CD1c-positive myeloid dendritic cell (primary cell): ENCODE results near the gene ZNF280C.
"Not testable (repeated sequence)": the region's sequence is repeated elsewhere in the genome, so short reads cannot be mapped to it uniquely, and the experiment has no call there.

ENCODE experiments used
- DNase-seq: peaks from one replicate; pipeline ENCODE4 v3.0.0-alpha.2; 2016; ENCODE audit errors: extremely low spot score

ZNF280C gene

DNA sequence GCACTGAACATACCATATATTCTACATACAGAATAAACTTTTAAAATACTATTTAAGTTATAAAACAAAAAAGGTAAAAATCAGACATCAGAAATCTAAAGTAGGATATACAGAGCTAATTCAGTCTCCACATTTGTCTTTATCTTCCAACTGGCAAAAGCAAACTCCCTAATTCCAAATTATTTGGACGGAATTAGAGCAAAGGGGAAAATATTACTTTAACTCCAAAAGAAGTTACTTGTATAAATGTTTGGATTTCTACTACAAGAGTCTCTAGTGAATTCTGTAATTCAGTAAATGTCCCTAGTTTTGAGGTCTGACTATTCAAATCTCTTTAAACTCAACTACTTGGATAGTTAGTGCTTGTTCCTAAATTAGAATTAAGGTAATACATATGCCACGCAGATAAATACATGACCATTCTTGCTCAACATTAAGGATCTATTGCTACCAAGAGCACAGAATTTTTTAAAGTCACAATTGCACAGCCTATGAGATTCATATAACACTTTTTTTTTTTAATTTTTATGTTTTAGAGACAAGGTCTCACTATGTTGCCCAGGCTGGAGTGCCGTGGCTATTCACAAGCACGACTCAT, 7.3 kb downstream of the ZNF280C start:
- DNase-seq: no peak

DNA sequence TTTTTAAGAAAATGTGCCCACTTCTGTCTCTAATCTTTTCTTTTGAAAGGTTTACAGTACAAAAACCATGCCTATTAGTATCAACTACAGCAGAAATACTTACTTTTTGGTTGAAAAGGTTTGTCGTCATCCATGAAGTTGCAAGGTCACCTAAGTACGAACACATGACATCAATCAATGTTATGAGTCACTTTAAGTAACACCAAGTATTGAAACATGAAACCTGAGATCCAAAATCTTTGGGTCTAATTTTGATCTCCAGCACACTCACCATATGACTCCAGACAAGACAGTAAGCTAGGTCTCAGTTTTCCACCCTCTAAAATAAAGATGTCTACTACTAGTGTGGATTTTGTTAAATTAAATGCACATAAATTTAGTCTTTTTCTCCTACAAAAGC, 8.4 kb downstream of the ZNF280C start:
- no peak for DNase-seq

DNA sequence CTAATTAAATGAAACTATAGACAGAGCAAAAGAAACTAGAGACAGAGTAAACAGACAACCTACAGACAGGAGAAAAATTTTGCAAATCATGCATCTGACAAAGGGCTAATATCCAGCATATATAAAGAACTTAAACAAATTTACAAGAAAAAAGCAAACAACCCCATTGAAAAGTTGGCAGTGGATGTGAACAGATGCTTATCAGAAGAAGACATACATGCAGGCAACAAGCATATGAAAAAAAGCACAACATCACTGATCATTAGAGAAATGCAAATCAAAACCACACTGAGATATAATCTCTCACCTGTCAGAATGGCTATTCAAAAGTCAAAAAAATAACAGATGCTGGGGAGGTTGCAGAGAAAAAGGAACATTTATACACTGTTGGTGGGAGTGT, 14.8 kb downstream of the ZNF280C start:
- DNase-seq: no peak

DNA sequence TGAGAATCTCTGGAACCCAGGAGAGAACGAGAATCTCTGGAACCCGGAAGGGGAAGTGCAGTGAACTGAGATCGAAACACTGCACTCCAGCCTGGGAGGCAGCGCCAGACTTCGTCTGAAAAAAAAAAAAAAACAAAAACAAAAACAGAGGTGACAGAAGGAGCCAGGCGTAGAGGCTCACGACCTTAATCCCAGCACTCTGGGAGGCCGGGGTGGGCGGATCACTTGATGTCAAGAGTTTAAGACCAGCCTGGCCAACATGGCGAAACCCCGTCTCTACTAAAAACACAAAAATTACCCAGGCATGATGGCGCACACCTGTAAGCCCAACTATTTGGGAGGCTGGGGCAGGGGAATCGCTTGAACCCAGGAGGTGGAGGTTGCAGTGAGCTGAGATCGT, 17.0 kb downstream of the ZNF280C start:
- no peak for DNase-seq

DNA sequence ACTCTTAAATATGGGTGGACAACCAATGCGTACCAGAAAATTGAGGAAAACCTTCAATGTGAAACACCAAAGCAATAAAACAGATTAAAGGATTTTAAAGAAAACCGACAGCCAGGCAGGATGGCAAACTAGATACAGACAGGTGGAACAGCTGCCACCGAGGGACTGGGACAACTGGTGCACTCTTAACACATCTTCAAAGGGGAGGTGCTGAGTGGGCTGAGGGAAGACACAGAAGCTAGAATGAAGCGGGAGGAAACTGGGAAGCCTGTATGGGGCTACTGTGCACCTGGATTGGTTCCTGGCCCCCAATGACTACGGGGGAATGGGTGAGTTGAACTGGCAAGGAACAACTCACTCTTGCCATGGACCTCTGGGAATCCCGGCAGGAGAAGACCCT, 20.7 kb downstream of the ZNF280C start:
- no peak for DNase-seq

DNA sequence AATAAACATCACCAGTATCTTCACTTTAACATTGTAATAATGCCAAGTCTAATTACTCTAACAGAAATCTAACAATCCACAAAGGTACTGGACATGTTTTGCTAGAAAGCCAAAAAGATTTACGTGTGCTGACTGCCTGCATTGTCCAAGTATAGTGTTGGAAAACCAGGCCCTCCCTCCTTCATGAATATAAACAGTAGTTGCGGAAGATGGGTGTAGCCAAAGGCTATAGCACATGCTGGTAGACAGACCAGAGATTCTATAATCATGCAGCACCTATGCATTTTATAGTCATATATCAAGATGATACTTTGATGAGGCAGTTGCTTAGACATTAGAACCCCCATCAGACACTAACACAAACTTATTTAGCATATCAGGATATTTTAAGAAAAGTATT, 22.6 kb downstream of the ZNF280C start:
- no peak for DNase-seq

DNA sequence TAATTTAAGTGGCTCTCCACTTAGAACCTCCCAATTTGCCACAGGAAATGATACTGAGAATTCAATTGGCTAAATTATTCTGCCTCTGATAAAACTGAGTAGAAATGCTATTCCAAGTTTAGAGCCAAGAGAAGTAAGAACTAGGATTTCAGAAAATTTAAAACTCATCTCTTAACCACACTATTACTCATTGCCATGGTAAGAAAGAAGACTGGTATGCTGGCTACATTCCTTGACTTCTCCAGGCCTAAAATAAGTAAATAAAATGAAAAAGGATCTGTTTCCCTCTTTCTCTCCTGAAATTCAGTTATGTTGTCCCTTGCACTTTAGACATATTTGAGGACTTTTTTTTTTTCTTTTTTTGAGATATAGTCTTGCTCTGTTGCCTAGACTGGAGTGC, 23.3 kb downstream of the ZNF280C start:
- no peak for DNase-seq

DNA sequence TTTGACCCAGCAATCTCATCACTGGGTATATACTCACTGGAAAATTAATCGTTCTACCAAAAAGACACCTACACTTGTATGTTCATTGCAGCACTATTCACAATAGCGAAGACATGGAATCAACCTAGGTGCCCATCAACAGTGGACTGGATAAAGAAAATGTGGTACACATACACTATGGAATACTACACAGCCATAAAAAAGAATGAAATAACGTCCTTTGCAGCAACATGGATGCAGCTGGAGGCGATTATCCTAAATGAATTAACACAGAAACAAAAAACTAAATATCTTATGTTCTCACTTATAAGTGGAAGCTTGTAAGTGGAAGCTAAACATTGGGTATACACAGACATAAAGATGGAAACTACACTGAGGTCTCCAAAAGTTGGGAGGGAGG, 37.5 kb downstream of the ZNF280C start:
- not testable (repeated sequence) for DNase-seq

DNA sequence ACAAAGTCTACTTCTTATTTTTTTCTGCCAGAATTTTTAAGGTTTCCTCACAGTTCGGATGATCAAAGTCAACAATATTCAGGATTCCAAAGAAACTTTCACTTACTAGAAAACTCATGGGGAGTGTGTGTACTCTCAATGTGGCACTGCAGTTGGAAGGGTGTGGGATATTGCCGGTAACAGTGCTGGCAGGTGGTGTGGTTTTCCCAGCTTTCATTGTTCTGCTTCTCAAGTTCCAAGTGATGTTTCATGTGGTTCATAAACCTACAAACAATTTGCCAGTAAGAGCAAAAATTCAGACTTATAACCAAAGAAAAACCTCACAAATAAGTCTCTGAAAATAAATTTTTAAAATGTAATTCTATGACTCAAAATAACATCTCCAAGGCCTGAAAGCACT, 39.8 kb downstream of the ZNF280C start:
- no peak for DNase-seq

DNA sequence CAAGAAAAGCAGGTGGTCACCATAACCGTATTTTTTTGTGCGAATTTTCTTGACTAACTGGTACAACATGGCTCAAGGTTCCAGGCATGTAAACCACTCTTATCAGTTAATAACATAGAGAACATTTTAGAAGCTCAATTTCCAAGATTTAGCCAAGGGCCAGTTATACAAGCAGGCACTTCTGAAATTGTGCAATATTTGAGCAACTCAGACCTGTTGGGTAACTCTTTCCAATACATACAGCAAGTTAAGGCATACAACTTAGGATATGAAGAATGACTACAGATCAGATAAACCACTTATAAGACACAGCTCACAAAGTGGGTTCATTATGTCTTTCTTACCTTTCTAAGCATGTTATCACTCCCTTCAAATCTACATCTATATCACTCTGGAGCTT, 43.9 kb downstream of the ZNF280C start:
- no peak for DNase-seq

DNA sequence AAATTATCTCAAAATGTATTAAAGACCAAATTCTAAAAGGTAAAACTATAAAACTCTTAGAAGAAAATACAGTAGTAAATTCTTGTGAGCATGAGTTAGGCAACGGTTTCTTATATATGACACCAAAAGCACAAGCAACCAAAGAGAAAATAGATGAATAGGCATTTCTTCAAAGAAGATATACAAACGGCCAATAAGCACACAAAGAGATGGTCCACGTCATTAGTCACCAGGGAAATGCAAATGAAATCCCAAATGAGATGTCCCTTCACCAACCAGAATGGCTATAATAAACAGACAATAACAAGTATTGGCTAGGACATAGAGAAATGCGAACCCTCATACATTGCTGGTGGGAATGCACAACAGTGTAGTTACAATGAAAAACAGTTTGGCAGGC, 52.4 kb downstream of the ZNF280C start:
- no peak for DNase-seq

DNA sequence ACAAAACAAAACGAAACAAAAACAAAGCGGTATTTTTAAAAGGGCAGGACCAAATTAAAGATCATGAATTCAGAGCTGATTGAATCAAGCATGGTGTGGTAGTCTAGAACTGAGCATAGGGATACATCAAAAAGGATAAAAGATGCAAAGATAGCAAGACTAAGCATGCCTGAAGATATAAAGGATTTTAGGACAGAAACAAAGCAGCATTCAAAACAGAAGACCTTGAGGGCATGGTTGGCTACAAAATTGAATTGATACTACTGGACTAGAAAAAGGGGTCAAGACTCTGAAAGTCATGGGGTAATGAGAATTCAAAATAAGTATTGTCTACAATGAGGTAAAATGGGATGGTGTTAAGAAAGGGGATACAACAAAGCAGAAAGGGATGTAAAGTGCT, 55.3 kb downstream of the ZNF280C start:
- DNase-seq: no peak

DNA sequence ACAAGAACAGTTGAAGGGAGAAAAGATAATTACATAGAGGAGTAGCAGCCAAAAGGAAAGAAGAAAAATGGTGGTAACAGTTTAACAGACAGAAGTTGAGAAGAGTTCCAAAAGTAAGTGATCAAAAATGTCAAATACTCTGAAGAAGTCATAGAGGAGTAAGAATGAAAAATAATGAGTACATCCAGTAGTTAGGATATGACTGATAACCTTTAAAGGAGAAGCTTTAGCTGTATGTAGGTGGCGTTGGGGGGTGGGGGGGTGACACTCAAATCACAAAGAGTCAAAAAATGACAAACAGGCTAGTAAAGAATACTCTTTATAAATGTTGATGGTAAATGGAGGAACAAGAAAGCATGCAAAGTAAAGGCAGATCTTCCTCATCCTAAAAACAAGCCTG, 56.3 kb downstream of the ZNF280C start:
- DNase-seq: no peak

DNA sequence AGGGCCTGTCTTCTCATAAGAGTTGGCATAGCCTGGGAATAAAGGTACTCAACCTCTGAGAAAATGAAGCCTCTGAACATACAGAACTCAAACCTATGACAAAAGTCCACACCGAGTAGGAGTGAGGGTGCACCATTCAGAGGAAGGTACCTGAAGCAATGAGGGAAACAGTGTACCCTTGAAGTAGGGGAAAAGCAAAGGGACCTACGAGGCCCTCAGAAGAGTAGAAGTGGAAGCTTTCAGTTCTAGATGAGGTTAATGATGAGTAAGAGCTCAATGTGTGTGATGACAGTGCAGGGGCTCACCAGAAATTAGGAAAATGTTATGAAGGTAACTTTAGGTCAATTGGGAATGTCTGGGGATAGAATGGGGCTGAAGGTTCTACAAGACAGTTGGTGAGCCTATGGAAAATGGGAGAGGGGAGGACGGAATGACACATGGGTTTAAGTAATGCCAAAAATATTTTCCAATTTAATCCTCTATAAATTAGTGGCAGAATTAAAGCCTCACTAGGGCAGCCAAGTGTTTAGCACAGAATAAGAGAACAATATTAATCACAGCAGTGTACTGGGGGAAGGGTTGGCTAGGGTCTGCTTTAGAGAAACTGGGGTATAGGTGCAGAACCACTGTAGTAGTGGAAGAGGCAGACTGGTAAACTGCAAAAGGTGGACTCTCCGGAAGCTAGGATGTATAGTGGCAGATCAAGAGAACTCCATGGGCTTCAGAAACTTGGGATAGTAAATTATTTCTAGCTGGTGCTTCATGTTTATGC, 57.1 kb downstream of the ZNF280C start:
- DNase-seq: no peak

DNA sequence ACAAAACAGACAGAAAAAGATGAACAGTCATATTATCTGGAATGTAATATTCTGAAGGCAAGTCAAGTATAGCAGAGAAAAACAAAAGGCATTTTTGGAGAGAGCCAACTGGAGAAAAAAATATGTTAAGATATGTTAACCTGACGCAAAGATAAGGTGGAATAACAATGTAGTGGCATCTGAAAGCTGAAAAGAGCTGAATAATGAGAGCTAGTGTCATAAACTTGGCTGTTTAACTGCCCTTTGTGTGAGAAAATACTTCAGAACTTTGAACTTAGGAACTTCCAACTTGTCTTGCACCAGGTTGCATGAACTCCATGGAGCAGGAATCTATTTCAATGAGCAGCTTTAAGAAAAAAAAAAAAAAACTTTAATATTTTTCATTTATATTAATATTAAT, 64.1 kb downstream of the ZNF280C start:
- no peak for DNase-seq

DNA sequence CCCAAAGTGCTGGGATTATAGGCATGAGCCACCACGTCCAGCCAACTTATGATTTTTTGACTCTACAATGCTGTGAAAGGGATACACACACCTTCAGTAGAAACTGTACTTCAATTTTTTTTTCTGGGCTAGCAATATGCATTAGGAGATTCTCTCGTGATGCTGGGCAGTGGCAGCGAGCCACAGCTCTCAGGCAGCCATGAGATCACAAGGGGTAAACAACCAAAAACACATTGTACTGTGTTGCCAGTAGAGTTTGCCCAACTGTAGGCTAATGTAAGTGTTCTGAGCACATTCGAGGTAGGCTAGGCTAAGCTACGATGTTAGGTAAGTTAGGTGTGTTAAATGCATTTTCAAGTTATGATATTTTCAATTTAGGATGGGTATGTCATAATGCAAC, 71.2 kb downstream of the ZNF280C start:
- DNase-seq: no peak

DNA sequence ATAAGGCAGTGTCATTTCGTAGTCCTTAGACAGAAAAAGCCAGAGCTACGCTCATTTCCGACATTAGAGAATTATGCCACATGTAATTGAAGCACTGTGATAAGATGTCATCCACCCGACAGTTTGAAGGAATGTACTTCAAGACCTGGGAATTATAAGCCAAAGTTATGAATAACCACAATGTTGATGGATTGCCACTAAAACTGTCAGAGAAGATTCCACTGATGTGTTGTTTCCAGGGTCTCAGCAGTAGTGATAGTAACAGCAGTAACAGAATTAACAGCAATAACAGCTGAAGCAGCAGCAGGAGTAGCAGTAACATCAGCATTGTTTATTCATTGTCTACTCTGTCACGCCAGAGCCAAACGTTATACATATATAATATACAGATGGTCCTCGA, 72.2 kb downstream of the ZNF280C start:
- no peak for DNase-seq

DNA sequence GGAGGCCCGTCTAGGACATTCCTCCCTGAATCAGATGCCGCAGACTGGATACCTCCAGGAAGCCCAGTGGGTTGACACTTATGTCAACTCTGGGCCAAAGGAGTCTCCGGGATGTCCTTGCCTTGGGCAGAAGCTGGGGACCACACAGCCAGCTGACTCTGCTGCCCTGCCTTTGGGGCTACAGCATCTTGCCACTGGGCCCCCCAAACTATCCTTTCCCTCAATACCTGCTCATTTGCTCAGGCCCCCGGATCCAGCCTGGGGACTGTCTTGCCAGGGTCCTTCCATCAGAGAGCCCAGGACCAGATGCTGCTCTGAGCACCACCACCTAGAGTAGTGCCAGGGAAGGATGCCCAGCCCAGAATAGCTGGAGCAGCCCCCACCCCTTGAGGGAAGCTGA, 77.9 kb downstream of the ZNF280C start:
- DNase-seq: no peak

DNA sequence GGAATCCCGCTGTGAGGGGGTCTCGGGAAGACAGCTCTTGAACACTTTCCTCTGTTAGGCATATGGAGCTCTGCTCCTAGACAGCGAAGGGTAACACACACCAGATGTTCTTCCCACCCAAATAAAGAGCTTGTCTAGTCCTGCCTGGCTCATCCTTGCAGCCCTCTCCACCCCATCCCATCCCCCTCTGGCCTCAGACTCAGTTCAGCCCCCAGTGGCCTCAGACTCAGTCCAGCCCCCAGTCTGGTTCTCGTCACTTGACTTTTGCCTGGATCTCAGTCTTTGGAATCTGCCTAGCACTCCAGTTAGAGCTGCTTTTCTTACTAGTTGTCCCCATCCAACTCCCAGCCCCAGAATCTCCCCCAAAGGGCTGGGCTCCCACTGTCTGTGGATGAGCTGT, 82.0 kb downstream of the ZNF280C start:
- DNase-seq: no peak

DNA sequence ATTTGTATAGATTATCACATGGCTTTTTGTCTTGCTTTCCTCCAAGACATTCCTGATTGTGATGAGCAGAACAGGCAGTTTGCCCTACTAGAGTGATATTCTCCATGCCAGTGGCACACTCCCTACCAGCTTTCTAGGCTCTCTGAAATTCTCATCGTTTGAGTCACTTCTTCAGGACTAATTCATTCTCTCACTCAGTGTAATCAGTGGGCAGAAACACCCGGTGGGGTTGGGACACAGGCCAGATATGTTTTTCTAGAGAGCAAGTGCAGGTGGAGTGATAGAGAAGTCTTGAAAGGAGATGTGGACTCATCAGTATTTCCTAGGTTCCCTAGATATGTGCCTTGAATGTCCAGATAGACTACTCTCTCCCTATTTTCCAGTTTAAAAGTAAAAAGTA, 83.8 kb downstream of the ZNF280C start:
- no peak for DNase-seq

DNA sequence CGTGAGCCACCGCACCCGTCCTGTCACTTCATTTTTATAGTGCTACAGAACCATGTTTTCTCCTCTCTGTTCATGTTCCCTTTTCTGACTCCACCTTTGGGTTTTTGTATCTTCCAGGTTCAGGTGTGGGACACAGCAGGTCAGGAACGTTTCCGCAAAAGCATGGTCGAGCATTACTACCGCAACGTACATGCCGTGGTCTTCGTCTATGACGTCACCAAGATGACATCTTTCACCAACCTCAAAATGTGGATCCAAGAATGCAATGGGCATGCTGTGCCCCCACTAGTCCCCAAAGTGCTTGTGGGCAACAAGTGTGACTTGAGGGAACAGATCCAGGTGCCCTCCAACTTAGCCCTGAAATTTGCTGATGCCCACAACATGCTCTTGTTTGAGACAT, 84.5 kb downstream of the ZNF280C start:
- DNase-seq: no peak

DNA sequence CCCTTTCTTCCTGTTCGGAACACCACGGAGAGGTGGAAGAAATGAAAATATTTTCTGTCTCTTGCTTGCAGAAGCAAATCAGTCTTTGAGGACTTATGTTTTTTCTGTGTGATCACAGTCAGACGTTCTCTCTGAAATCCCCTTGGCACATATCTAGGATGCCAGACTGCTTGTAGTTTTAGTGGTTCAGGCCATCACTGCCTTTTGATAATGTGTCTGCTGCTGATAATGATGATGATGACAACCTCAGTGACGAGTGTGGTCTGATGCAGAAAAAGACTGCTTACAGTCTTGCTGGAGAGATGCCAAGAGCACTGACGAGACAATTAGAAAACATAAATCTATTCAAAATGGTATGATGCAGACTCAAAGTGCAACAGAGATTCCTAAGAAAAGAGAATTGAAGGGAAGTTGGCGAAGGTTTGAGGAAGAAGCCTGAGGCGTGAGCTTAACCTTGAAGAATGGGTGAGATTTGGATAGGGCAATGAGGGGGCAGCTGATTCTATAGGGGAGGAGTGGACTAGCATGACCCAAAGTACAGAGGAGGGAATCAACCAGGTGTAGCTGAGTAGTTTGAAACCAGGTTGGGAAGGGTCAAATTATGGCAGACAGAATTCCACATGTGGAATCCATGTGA, 89.0 kb downstream of the ZNF280C start:
- DNase-seq: peak; percentile 80

DNA sequence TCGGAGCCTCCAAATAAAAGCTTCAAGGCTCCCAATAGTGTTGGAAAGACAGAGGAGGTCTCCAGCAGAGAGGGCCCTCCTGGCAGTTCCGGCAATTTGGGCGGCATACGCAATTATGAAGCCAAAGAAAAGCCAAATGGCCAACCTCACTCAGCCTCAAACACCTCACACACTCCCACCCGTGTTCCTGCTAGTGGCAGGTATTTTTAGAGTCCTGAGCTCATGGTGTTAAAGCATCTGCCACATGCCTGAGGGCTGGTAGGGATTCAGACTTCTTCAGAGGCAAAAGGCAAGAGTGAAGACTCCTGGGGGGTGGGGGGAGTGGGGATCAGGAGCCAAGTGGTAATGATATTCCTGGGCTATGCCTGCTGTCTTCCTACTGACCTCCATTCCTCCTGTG, 89.5 kb downstream of the ZNF280C start:
- no peak for DNase-seq
